GM19035 (cell line): Measurements from ENCODE around the gene MYO9B.

ENCODE experiments used
- ATAC-seq: cut with Tn5 transposase; IDR thresholded peaks from one replicate; pipeline ENCODE4 v1.9.1; 2021; ENCODE audit not compliant: unreplicated experiment

MYO9B gene

GRCh38 chr19:17235971-17236777 is 160.6 kb downstream of the MYO9B start:
- ATAC-seq = peak; percentile 20

GRCh38 chr19:17236811-17237543 is 161.4 kb downstream of the MYO9B start:
- no peak for ATAC-seq

- ATAC-seq = no peak
Observed at GRCh38 chr19:17237747-17238706, 162.4 kb downstream of the MYO9B start.

- ATAC-seq = no peak
Observed at GRCh38 chr19:17240062-17240752, 164.6 kb downstream of the MYO9B start.

- no peak for ATAC-seq
Observed at GRCh38 chr19:17240826-17241399, 165.3 kb downstream of the MYO9B start.

GRCh38 chr19:17242431-17243208 is 167.0 kb downstream of the MYO9B start:
- no peak for ATAC-seq

- ATAC-seq = no peak
Observed at GRCh38 chr19:17243211-17243829, 167.7 kb downstream of the MYO9B start.

- ATAC-seq = no peak
Observed at GRCh38 chr19:17243830-17244617, 168.4 kb downstream of the MYO9B start.

GRCh38 chr19:17244618-17245534 is 169.3 kb downstream of the MYO9B start:
- no peak for ATAC-seq

GRCh38 chr19:17245535-17245984 is 170.0 kb downstream of the MYO9B start, which contains the start of gene NR2F6:
TSS of gene NR2F6 (minus strand) at chr19:17245919. CDS start at chr19:17245220, 699 bp downstream.
- ATAC-seq = peak; percentile 26

GRCh38 chr19:17246681-17247425 is 171.3 kb downstream of the MYO9B start:
- ATAC-seq = no peak

GRCh38 chr19:17248011-17248776 is 172.6 kb downstream of the MYO9B start:
- ATAC-seq = no peak

GRCh38 chr19:17249887-17250548 is 174.4 kb downstream of the MYO9B start:
- no peak for ATAC-seq

- ATAC-seq = no peak
Observed at GRCh38 chr19:17254636-17255035, 179.1 kb downstream of the MYO9B start.

GRCh38 chr19:17255150-17255621 is 179.6 kb downstream of the MYO9B start:
- no peak for ATAC-seq
